SK-N-SH (cell line): Measurements from ENCODE around the gene GTPBP8.

Experiments
- EP300 ChIP-seq, 2 experiments: IDR thresholded peaks; 2 replicates each; pipeline versions ENCODE4 v1.4.0 to v1.6.1; 2012; ENCODE audit warnings: borderline replicate concordance in 1 of 2, low read depth in 1 of 2, low read length in 1 of 2
- FOXM1 ChIP-seq: IDR thresholded peaks from 2 replicates; pipeline ENCODE4 v1.4.0; 2012; ENCODE audit warnings: low read depth, mild to moderate bottlenecking
- GATA2 ChIP-seq: sonication (generic); formaldehyde crosslinking; IDR thresholded peaks from 2 replicates; pipeline ENCODE4 v1.5.0; 2020; ENCODE audit warnings: mild to moderate bottlenecking, missing genetic modification reagents
- RFX5 ChIP-seq: IDR thresholded peaks from 2 replicates; pipeline ENCODE4 v1.6.1; 2012; ENCODE audit warnings: mild to moderate bottlenecking, improper control_type of control experiment, low read length
- TCF12 ChIP-seq: IDR thresholded peaks from 2 replicates; pipeline ENCODE4 v1.4.0; 2012
- TF ChIP-seq, protein P1 (sequence below): fragments of 200-600 bp; sonication (generic); IDR thresholded peaks from 2 replicates; pipeline ENCODE4 v1.6.1; 2017; ENCODE audit warnings: antibody characterized with exemption, mild to moderate bottlenecking, moderate library complexity
- TF ChIP-seq, protein P2 (sequence below): IDR thresholded peaks from 2 replicates; pipeline ENCODE4 v1.4.0; 2012; ENCODE audit warnings: low read depth
- TF ChIP-seq, protein P3 (sequence below): fragments of 150-350 bp; IDR thresholded peaks from 2 replicates; pipeline ENCODE4 v1.6.1; 2017; ENCODE audit warnings: antibody characterized with exemption, low read length, low read depth, borderline replicate concordance

DNA sequence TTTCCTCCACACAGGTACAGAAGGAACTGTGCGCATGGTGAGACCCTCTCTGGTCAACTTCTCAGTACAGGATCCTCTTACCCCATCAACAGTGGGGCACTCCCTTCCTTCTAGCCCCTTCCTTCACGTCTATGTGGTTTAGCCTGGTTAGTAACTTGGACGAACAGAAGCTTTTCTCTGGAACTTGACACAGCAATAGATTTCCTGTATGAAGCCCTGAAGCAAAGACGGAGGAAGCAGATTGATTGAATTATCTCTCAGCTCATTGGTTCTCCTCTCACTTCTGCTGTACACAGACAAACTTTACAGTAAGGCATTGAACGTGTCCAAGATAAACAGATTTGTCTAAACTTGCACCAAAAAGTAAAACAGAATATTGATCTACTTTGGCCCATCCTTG is 15.9 kb upstream of the GTPBP8 start, which contains the start of gene CD200R1:
- no peak for TF ChIP-seq RFX5
- TF ChIP-seq, protein P1, sequence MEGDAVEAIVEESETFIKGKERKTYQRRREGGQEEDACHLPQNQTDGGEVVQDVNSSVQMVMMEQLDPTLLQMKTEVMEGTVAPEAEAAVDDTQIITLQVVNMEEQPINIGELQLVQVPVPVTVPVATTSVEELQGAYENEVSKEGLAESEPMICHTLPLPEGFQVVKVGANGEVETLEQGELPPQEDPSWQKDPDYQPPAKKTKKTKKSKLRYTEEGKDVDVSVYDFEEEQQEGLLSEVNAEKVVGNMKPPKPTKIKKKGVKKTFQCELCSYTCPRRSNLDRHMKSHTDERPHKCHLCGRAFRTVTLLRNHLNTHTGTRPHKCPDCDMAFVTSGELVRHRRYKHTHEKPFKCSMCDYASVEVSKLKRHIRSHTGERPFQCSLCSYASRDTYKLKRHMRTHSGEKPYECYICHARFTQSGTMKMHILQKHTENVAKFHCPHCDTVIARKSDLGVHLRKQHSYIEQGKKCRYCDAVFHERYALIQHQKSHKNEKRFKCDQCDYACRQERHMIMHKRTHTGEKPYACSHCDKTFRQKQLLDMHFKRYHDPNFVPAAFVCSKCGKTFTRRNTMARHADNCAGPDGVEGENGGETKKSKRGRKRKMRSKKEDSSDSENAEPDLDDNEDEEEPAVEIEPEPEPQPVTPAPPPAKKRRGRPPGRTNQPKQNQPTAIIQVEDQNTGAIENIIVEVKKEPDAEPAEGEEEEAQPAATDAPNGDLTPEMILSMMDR, result no peak
- TF ChIP-seq, protein P2, sequence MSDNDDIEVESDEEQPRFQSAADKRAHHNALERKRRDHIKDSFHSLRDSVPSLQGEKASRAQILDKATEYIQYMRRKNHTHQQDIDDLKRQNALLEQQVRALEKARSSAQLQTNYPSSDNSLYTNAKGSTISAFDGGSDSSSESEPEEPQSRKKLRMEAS, result no peak
- TF ChIP-seq, protein P3, sequence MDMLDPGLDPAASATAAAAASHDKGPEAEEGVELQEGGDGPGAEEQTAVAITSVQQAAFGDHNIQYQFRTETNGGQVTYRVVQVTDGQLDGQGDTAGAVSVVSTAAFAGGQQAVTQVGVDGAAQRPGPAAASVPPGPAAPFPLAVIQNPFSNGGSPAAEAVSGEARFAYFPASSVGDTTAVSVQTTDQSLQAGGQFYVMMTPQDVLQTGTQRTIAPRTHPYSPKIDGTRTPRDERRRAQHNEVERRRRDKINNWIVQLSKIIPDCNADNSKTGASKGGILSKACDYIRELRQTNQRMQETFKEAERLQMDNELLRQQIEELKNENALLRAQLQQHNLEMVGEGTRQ, result no peak
- TF ChIP-seq FOXM1, result no peak
- TF ChIP-seq EP300 (IDR thresholded peaks at IDR 0.05; ENCODE audit: borderline replicate concordance in 1 of 2, low read depth in 1 of 2, low read length in 1 of 2), result no peak
- TF ChIP-seq TCF12, result no peak
- TF ChIP-seq GATA2 (CRISPR knock-in tag), result no peak
